HepG2 (cell line): ENCODE results near the gene EPB41. TPM values are rescaled to one million over a fixed set of nuclear protein-coding genes. Genes with fewer than 3 reads are reported as not detected.

Experiments
- KDM5A ChIP-seq: fragments of 200-600 bp; sonication (generic); IDR thresholded peaks from 2 replicates; pipeline ENCODE4 v1.7.0; 2018; ENCODE audit warnings: antibody characterized with exemption, mild to moderate bottlenecking, low read length, borderline replicate concordance
- NCOA2 ChIP-seq: sonication (generic); formaldehyde crosslinking; IDR thresholded peaks from 2 replicates; pipeline ENCODE4 v1.8.0; 2022; ENCODE audit warnings: inconsistent platforms
- RAD21 ChIP-seq: fragments of 450-650 bp; formaldehyde crosslinking; IDR thresholded peaks from 2 replicates; pipeline ENCODE4 v1.5.0; 2020; ENCODE audit warnings: mild to moderate bottlenecking
- RBFOX2 ChIP-seq: fragments of 200-400 bp; formaldehyde crosslinking; IDR thresholded peaks from 2 replicates; pipeline ENCODE4 v1.6.1; 2017; ENCODE audit warnings: low read depth, mild to moderate bottlenecking, low read length
- RXRA ChIP-seq: sonication (generic); formaldehyde crosslinking; IDR thresholded peaks from 2 replicates; pipeline ENCODE4 v1.5.1; 2020; ENCODE audit warnings: missing genetic modification reagents
- SP140L ChIP-seq: sonication (generic); formaldehyde crosslinking; IDR thresholded peaks from 2 replicates; pipeline ENCODE4 v1.4.0; 2020; ENCODE audit warnings: missing genetic modification reagents, borderline replicate concordance
- SP4 ChIP-seq: sonication (generic); formaldehyde crosslinking; IDR thresholded peaks from 2 replicates; pipeline ENCODE4 v1.8.1; 2023; ENCODE audit warnings: mild to moderate bottlenecking, missing genetic modification reagents
- TARDBP ChIP-seq: sonication (generic); formaldehyde crosslinking; IDR thresholded peaks from 2 replicates; pipeline ENCODE4 v1.8.0; 2022; ENCODE audit warnings: mild to moderate bottlenecking, missing genetic modification reagents
- ZFP91 ChIP-seq: sonication (generic); formaldehyde crosslinking; IDR thresholded peaks from 2 replicates; pipeline ENCODE4 v1.9.0; 2022; ENCODE audit warnings: missing genetic modification reagents, mild to moderate bottlenecking, borderline replicate concordance
- ZNF124 ChIP-seq: sonication (generic); formaldehyde crosslinking; IDR thresholded peaks from 2 replicates; pipeline ENCODE4 v1.4.0; 2020; ENCODE audit warnings: missing genetic modification reagents
- ZNF256 ChIP-seq: sonication (generic); formaldehyde crosslinking; conservative IDR thresholded peaks from 2 replicates; pipeline ENCODE4 v1.4.0; 2020; ENCODE audit warnings: missing genetic modification reagents
- ZNF317 ChIP-seq: sonication (generic); formaldehyde crosslinking; IDR thresholded peaks from 2 replicates; pipeline ENCODE4 v1.5.0; 2020; ENCODE audit warnings: mild to moderate bottlenecking, missing genetic modification reagents
- ZNF468 ChIP-seq: sonication (generic); formaldehyde crosslinking; IDR thresholded peaks from 2 replicates; pipeline ENCODE4 v1.8.0; 2022; ENCODE audit warnings: mild to moderate bottlenecking, moderate library complexity, missing genetic modification reagents
- ZNF768 ChIP-seq: sonication (generic); formaldehyde crosslinking; IDR thresholded peaks from 2 replicates; pipeline ENCODE4 v1.4.0; 2020; ENCODE audit warnings: missing genetic modification reagents
- ZNF777 ChIP-seq: sonication (generic); formaldehyde crosslinking; IDR thresholded peaks from 2 replicates; pipeline ENCODE4 v1.4.0; 2020; ENCODE audit warnings: missing genetic modification reagents
- ZNF878 ChIP-seq: sonication (generic); formaldehyde crosslinking; IDR thresholded peaks from 2 replicates; pipeline ENCODE4 v1.8.1; 2023; ENCODE audit warnings: mild to moderate bottlenecking, missing genetic modification reagents, moderate library complexity
- polyA plus RNA-seq, 8 experiments: library from polyadenylated mRNA; depleted of rRNA in 3 of 8; stranded (reverse) in 7 of 8; unstranded in 1 of 8; fragments of >200 nt; fragmentation: Illumina TruSeq in 4 of 8; extraction: Trizol in 4 of 8; gene quantifications; 2 replicates each; pipeline versions ENCODE4 v1.2.1 to v1.2.3, GENCODE V29; 2011 to 2016; ENCODE audit warnings: low read depth in 4 of 8, missing spikeins in 1 of 8, mixed read lengths in 1 of 8; ENCODE audit not compliant: insufficient read depth in 1 of 8
- total RNA-seq, 5 experiments: library from RNA; depleted of rRNA; stranded (reverse); fragments of >200 nt; fragmentation: Illumina TruSeq; extraction: Trizol; gene quantifications; 2 replicates each; pipeline ENCODE4 v1.2.3, GENCODE V29; 2016; ENCODE audit warnings: low read depth in 1 of 5
- TF ChIP-seq, protein P1 (sequence below): IDR thresholded peaks from 2 replicates; pipeline ENCODE4 v1.6.1; 2016; ENCODE audit warnings: low read depth, missing genetic modification reagents, missing compliant biosample characterization
- TF ChIP-seq, protein P2 (sequence below): sonication (generic); formaldehyde crosslinking; IDR thresholded peaks from 2 replicates; pipeline ENCODE4 v1.5.0; 2020; ENCODE audit warnings: missing genetic modification reagents
- TF ChIP-seq, protein P3 (sequence below): sonication (generic); formaldehyde crosslinking; conservative IDR thresholded peaks from 2 replicates; pipeline ENCODE4 v1.8.1; 2023; ENCODE audit warnings: missing genetic modification reagents

Gene EPB41
- total and polyA plus RNA-seq, 2 of the 13 experiments (the other 11 are each of a cell fraction or from before 2014, with no cell fraction given) = 34.5 to 46.7 TPM

- TF ChIP-seq, protein P1, sequence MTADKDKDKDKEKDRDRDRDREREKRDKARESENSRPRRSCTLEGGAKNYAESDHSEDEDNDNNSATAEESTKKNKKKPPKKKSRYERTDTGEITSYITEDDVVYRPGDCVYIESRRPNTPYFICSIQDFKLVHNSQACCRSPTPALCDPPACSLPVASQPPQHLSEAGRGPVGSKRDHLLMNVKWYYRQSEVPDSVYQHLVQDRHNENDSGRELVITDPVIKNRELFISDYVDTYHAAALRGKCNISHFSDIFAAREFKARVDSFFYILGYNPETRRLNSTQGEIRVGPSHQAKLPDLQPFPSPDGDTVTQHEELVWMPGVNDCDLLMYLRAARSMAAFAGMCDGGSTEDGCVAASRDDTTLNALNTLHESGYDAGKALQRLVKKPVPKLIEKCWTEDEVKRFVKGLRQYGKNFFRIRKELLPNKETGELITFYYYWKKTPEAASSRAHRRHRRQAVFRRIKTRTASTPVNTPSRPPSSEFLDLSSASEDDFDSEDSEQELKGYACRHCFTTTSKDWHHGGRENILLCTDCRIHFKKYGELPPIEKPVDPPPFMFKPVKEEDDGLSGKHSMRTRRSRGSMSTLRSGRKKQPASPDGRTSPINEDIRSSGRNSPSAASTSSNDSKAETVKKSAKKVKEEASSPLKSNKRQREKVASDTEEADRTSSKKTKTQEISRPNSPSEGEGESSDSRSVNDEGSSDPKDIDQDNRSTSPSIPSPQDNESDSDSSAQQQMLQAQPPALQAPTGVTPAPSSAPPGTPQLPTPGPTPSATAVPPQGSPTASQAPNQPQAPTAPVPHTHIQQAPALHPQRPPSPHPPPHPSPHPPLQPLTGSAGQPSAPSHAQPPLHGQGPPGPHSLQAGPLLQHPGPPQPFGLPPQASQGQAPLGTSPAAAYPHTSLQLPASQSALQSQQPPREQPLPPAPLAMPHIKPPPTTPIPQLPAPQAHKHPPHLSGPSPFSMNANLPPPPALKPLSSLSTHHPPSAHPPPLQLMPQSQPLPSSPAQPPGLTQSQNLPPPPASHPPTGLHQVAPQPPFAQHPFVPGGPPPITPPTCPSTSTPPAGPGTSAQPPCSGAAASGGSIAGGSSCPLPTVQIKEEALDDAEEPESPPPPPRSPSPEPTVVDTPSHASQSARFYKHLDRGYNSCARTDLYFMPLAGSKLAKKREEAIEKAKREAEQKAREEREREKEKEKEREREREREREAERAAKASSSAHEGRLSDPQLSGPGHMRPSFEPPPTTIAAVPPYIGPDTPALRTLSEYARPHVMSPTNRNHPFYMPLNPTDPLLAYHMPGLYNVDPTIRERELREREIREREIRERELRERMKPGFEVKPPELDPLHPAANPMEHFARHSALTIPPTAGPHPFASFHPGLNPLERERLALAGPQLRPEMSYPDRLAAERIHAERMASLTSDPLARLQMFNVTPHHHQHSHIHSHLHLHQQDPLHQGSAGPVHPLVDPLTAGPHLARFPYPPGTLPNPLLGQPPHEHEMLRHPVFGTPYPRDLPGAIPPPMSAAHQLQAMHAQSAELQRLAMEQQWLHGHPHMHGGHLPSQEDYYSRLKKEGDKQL (CRISPR knock-in tag) = no peak
- TF ChIP-seq ZFP91 = peak; percentile 67; the same call in 1 of the 2 replicates
- no peak for TF ChIP-seq RAD21 (CRISPR knock-in tag)
- no peak for TF ChIP-seq ZNF256 (CRISPR knock-in tag)
- TF ChIP-seq, protein P2, sequence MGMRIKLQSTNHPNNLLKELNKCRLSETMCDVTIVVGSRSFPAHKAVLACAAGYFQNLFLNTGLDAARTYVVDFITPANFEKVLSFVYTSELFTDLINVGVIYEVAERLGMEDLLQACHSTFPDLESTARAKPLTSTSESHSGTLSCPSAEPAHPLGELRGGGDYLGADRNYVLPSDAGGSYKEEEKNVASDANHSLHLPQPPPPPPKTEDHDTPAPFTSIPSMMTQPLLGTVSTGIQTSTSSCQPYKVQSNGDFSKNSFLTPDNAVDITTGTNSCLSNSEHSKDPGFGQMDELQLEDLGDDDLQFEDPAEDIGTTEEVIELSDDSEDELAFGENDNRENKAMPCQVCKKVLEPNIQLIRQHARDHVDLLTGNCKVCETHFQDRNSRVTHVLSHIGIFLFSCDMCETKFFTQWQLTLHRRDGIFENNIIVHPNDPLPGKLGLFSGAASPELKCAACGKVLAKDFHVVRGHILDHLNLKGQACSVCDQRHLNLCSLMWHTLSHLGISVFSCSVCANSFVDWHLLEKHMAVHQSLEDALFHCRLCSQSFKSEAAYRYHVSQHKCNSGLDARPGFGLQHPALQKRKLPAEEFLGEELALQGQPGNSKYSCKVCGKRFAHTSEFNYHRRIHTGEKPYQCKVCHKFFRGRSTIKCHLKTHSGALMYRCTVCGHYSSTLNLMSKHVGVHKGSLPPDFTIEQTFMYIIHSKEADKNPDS = no peak
- no peak for TF ChIP-seq ZNF124
- TF ChIP-seq SP140L (CRISPR knock-in tag) = no peak
- TF ChIP-seq, protein P3, sequence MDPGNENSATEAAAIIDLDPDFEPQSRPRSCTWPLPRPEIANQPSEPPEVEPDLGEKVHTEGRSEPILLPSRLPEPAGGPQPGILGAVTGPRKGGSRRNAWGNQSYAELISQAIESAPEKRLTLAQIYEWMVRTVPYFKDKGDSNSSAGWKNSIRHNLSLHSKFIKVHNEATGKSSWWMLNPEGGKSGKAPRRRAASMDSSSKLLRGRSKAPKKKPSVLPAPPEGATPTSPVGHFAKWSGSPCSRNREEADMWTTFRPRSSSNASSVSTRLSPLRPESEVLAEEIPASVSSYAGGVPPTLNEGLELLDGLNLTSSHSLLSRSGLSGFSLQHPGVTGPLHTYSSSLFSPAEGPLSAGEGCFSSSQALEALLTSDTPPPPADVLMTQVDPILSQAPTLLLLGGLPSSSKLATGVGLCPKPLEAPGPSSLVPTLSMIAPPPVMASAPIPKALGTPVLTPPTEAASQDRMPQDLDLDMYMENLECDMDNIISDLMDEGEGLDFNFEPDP (CRISPR knock-in tag) = no peak
- TF ChIP-seq ZNF777 (CRISPR knock-in tag) = peak; percentile 77
- TF ChIP-seq TARDBP (CRISPR knock-in tag) = 0 out of 2 replicates have a peak, but pooled peaks have one; percentile 16
- TF ChIP-seq KDM5A = no peak
- TF ChIP-seq NCOA2 (CRISPR knock-in tag) = no peak; the same call in 1 of the 2 replicates
- peak; percentile 32; the same call in 1 of the 2 replicates for TF ChIP-seq RXRA (CRISPR knock-in tag)
- TF ChIP-seq ZNF468 (CRISPR knock-in tag) = no peak
- peak; percentile 62; the same call in 1 of the 2 replicates for TF ChIP-seq RBFOX2
- no peak for TF ChIP-seq ZNF878 (CRISPR knock-in tag)
- TF ChIP-seq SP4 (CRISPR knock-in tag) = peak; percentile 71
- TF ChIP-seq ZNF317 (CRISPR knock-in tag) = no peak
- peak; percentile 35; the same call in 1 of the 2 replicates for TF ChIP-seq ZNF768 (CRISPR knock-in tag)
Measured at GRCh38 chr1:29124366-29125236, 210.2 kb downstream of the EPB41 start (continued).
